Uterine smooth muscle cell (primary cell): ENCODE results near the gene C3orf85. TPM values are rescaled to one million over a fixed set of nuclear protein-coding genes. Genes with fewer than 3 reads are reported as not detected.

Source experiments
- total RNA-seq: library from RNA; depleted of rRNA; stranded (reverse); fragments of >200 nt; gene quantifications from 2 replicates; pipeline ENCODE4 v1.2.3, GENCODE V29; 2014

C3orf85 gene, protein sequence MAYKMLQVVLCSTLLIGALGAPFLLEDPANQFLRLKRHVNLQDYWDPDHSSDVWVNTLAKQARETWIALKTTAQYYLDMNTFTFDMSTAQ
- total RNA-seq: not detected in 2 replicates

DNA sequence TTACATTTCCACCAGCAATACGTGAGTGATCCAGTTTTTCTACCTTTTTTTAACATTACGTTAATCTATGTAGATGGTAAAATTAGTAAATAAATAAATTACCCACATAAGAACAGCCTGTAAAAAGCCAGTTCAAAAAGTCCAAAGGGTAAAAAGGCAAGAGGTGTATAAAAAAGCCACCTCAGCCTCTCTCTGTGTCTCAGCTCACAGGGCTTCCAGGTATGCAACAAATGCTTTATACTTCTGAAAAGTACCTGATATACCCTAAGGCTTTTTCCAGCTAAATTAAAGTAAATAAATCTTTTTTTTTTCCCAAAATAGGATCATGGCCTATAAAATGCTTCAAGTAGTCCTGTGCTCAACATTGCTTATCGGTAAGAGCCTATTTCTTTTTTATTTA is at the start of gene C3orf85:
Gene C3orf85, plus strand, starts transcription at position 197 of the 400 bp plus-strand sequence. Its CDS starts 129 bp downstream, at position 326.

DNA sequence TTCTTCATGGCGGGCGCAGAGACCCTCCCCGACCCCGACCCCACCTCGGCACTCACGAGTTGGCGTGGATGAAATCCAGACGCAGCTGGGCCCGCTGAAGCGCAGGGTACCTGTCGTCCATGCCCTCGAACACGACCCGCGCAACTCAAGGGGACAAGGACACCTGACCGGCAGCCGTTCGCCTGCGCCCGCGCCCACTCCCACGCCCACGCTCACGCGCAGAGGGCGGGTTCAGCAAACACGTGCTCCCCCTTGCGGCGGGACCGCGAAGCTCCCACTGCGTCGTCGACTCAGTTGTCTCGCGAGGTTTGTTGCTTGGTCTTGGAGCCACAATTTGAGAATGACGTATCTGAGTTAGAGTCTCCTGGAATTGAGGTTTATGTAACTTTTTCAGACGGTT is 18.6 kb upstream of the C3orf85 start, which contains the start of gene MORC1:
Gene MORC1, minus strand, starts transcription at position 196 of the 400 bp plus-strand sequence. Its CDS starts 75 bp downstream, at position 121.

Other genes starting within 250 kb of the C3orf85 start
- not detected in 2 replicates for gene GUCA1C, start 182.8 kb upstream of the C3orf85 start, total RNA-seq
- not detected in 2 replicates for gene MORC1, start 18.6 kb upstream of the C3orf85 start, total RNA-seq
- not detected in 2 replicates for gene DPPA2, start 179.8 kb downstream of the C3orf85 start, total RNA-seq
- gene DPPA4, start 200.8 kb downstream of the C3orf85 start, total RNA-seq: not detected in 2 replicates